Measurements from ENCODE around the gene EIF5AL1.
"Not testable (repeated sequence)": the region's sequence is repeated elsewhere in the genome, so short reads cannot be mapped to it uniquely, and the experiment has no call there.

Gene EIF5AL1

GRCh38 chr10:79511891-79512583, at the start of gene EIF5AL1:
EIF5AL1 (plus strand) TSS chr10:79512533; CDS start chr10:79512650, 117 bp downstream.
- not testable (repeated sequence) for DNase-seq

- no peak for DNase-seq
Measured at GRCh38 chr10:79463578-79464496, 48.5 kb upstream of the EIF5AL1 start.

GRCh38 chr10:79465341-79465740, 47.0 kb upstream of the EIF5AL1 start:
- no peak for DNase-seq

- no peak for DNase-seq
Measured at GRCh38 chr10:79468015-79468560, 44.2 kb upstream of the EIF5AL1 start.

GRCh38 chr10:79468841-79469585, 43.3 kb upstream of the EIF5AL1 start:
- DNase-seq: no peak

- no peak for DNase-seq
Measured at GRCh38 chr10:79470096-79470495, 42.2 kb upstream of the EIF5AL1 start.

GRCh38 chr10:79471776-79472175, 40.6 kb upstream of the EIF5AL1 start:
- no peak for DNase-seq

GRCh38 chr10:79472449-79472848, 39.9 kb upstream of the EIF5AL1 start:
- DNase-seq: no peak

GRCh38 chr10:79472951-79473350, 39.4 kb upstream of the EIF5AL1 start:
- no peak for DNase-seq

GRCh38 chr10:79473496-79474095, 38.7 kb upstream of the EIF5AL1 start:
- DNase-seq: no peak

GRCh38 chr10:79475119-79475653, 37.1 kb upstream of the EIF5AL1 start:
- no peak for DNase-seq

- no peak for DNase-seq
Measured at GRCh38 chr10:79475877-79476276, 36.5 kb upstream of the EIF5AL1 start.

- no peak for DNase-seq
Measured at GRCh38 chr10:79476645-79477044, 35.7 kb upstream of the EIF5AL1 start.

GRCh38 chr10:79477456-79477855, 34.9 kb upstream of the EIF5AL1 start:
- DNase-seq: no peak

GRCh38 chr10:79479283-79479909, 32.9 kb upstream of the EIF5AL1 start:
- DNase-seq: no peak

GRCh38 chr10:79482304-79482703, 30.0 kb upstream of the EIF5AL1 start:
- DNase-seq: no peak

GRCh38 chr10:79482741-79483140, 29.6 kb upstream of the EIF5AL1 start:
- DNase-seq: no peak

- DNase-seq: no peak
Measured at GRCh38 chr10:79483299-79483698, 29.0 kb upstream of the EIF5AL1 start.

- DNase-seq: no peak
Measured at GRCh38 chr10:79483948-79484347, 28.4 kb upstream of the EIF5AL1 start.

- DNase-seq: no peak
Measured at GRCh38 chr10:79484476-79484875, 27.9 kb upstream of the EIF5AL1 start.

GRCh38 chr10:79487296-79488194, 24.8 kb upstream of the EIF5AL1 start:
- no peak for DNase-seq

Measured in activated CD4-positive, CD25-positive, alpha-beta regulatory T cell (primary cell).